ENCODE measurements around the gene RNF121.

GRCh38 chr11:72037554-72038311 lies 108.9 kb downstream of the RNF121 start:
- no peak for TF ChIP-seq POLR2A (IDR thresholded peaks at IDR 0.05)
- TF ChIP-seq POLR2AphosphoS5 (IDR thresholded peaks at IDR 0.05), result no peak

All from upper lobe of left lung (tissue), 4 donors.